ENCODE measurements around the gene MACC1. TPM values are rescaled to one million over a fixed set of nuclear protein-coding genes. Genes with fewer than 3 reads are reported as not detected.

Gene MACC1
- total RNA-seq, 1 donor from 2014 or later, result not detected

- Mint-ChIP-seq H3K4me3 (ENCODE audit: low read depth) (no peak overlapping the region), H3K9me3 (peaks cover 6% of the 10 kb centered on the region), H3K27ac (no peak overlapping the region), H3K4me1 (ENCODE audit: low read depth) (no peaks in the 10 kb centered on the region), H3K27me3 (ENCODE audit: low read depth) (no peaks in the 10 kb centered on the region), H3K36me3 (ENCODE audit: low read depth) (no peaks in the 10 kb centered on the region)
- intact Hi-C loops (cut with micrococcal nuclease), result no loop called here
- DNase-seq (ENCODE audit: low spot score), result no peak
Observed at GRCh38 chr7:20095436-20095835, 121.7 kb downstream of the MACC1 start.

DNA sequence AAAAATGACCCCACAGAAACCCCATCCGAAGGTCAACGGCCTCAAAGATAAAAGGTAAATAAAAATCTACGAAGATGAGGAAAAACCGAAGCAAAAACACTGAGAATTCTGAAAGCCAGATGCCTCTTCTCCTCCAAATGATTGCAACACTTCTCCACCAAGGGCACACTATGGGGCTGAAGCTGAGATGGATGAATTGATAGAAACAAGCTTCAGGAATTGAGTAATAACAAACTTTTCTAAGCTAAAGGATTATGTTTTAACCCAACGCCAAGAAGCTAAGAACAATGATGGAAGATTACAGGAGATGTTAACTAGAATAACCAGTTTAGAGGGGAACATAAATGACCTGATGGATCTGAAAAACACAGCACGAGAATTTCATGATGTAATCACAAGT lies 127.8 kb downstream of the MACC1 start:
- no peaks in the 10 kb centered on the region for H3K36me3 Mint-ChIP-seq (ENCODE audit: low read depth)
- intact Hi-C loops (cut with micrococcal nuclease), result no loop called here
- no peak overlapping the region for H3K27ac Mint-ChIP-seq
- no peaks in the 10 kb centered on the region for H3K4me1 Mint-ChIP-seq (ENCODE audit: low read depth)
- peaks cover 6% of the 10 kb centered on the region for H3K9me3 Mint-ChIP-seq
- no peak for DNase-seq (ENCODE audit: low spot score)
- H3K4me3 Mint-ChIP-seq (ENCODE audit: low read depth), result no peak overlapping the region
- no peaks in the 10 kb centered on the region for H3K27me3 Mint-ChIP-seq (ENCODE audit: low read depth)

DNA sequence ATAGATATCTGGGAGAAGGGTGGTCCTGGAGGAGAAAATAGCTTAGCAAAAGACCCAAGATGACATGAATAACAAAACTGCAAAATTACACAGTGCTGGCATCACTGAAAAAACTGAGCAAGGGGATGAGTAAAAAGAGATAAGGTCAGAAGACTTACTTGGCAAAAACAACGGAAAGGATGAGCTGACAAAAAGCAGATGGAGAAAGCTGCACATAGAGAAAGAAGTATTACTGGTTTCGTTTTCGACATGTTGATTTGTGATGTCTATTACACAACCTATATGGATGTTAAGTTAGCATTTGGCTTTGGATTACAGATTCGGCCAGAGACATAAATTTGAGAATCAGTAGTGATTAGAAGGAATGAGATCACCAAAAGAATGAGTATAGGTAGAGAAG lies 132.1 kb downstream of the MACC1 start:
- Mint-ChIP-seq H3K27ac (no peak overlapping the region), H3K27me3 (ENCODE audit: low read depth) (no peaks in the 10 kb centered on the region), H3K4me3 (ENCODE audit: low read depth) (no peak overlapping the region), H3K4me1 (ENCODE audit: low read depth) (no peaks in the 10 kb centered on the region), H3K36me3 (ENCODE audit: low read depth) (no peaks in the 10 kb centered on the region), H3K9me3 (no peaks in the 10 kb centered on the region)
- DNase-seq (ENCODE audit: low spot score), result no peak
- intact Hi-C loops (cut with micrococcal nuclease), result no loop called here

Other genes with a start within 250 kb of the MACC1 start
- 0.05 TPM in 1 of 2 replicates, not detected in the other for gene ITGB8, start 113.5 kb upstream of the MACC1 start, total RNA-seq

Data from activated T-helper 2 cell treated with anti-CD3 and anti-CD28 coated beads, Interferon-gamma antibody, Interleukin-2, Interleukin-4, amounts not matched to agents 10 μg/mL and 5 μg/mL and 100 μg/mL, durations not matched to agents 14 hours and 24 hours and 36 hours (primary cell).